MCF 10A (cell line): ENCODE results near the gene STAMBP. TPM values are rescaled to one million over a fixed set of nuclear protein-coding genes. Genes with fewer than 3 reads are reported as not detected.

Experiments used
- BruUV-seq: library from RNA; stranded (reverse); fragments of 400-500 nt; replicated peaks from 2 replicates; lab custom pipeline; 2021; lab: Mats Ljungman, UMichigan
- CTCF ChIA-PET: fragments of 300-600 bp; sonication (Branson Sonifier 250); formaldehyde crosslinking; extraction: SDS; loops from one replicate; lab custom pipeline; 2021; ENCODE audit warnings: antibody characterized with exemption, inconsistent platforms; lab: Yijun Ruan, JAX
- POLR2A ChIA-PET: fragments of 300-600, 350-650 bp; sonication (Branson Sonifier 250); formaldehyde crosslinking; extraction: SDS; loops from one replicate; lab custom pipeline; 2020; ENCODE audit warnings: antibody characterized with exemption, inconsistent platforms; lab: Yijun Ruan, JAX
- DNase-seq: peaks from one replicate; pipeline ENCODE4 v3.0.0-alpha.2; 2018; ENCODE audit not compliant: unreplicated experiment
- H3K27ac Mint-ChIP-seq: one replicate; pipeline ENCODE4 v1.8.0; 2022; ENCODE audit warnings: mild to moderate bottlenecking, low read depth, mixed read lengths; ENCODE audit not compliant: unreplicated experiment
- H3K27me3 Mint-ChIP-seq: one replicate; pipeline ENCODE4 v1.8.0; 2022; ENCODE audit warnings: mixed read lengths; ENCODE audit not compliant: insufficient read depth, unreplicated experiment
- H3K36me3 Mint-ChIP-seq: one replicate; pipeline ENCODE4 v1.8.0; 2022; ENCODE audit warnings: mild to moderate bottlenecking, moderate library complexity, mixed read lengths; ENCODE audit not compliant: insufficient read depth, unreplicated experiment
- H3K4me1 Mint-ChIP-seq: one replicate; pipeline ENCODE4 v1.8.0; 2022; ENCODE audit warnings: mixed read lengths; ENCODE audit not compliant: insufficient read depth, unreplicated experiment
- H3K4me3 Mint-ChIP-seq: one replicate; pipeline ENCODE4 v1.8.0; 2022; ENCODE audit warnings: mild to moderate bottlenecking, moderate library complexity, mixed read lengths; ENCODE audit not compliant: unreplicated experiment
- H3K9me3 Mint-ChIP-seq: one replicate; pipeline ENCODE4 v1.8.0; 2022; ENCODE audit warnings: mixed read lengths; ENCODE audit not compliant: unreplicated experiment
- CTCF ChIP-seq: fragments of 200-600 bp; IDR thresholded peaks from one replicate; pipeline ENCODE4 v1.8.0; 2022; ENCODE audit warnings: antibody characterized with exemption, mild to moderate bottlenecking; ENCODE audit not compliant: unreplicated experiment
- intact Hi-C: fragments of 100-400 bp; cut with micrococcal nuclease; formaldehyde crosslinking; loops from 2 replicates; pipeline ENCODE4 v1.14.1; 2022
- total RNA-seq: library from RNA; stranded (reverse); gene quantifications from 2 replicates; pipeline ENCODE4 v1.2.3, GENCODE V29; 2022

STAMBP gene
- total RNA-seq, 1 experiment from 2014 or later = 66.3 TPM

GRCh38 chr2:73904952-73905351 lies 76.2 kb downstream of the STAMBP start:
- POLR2A ChIA-PET = no interaction called here
- no peaks in the 10 kb centered on the region for H3K36me3 Mint-ChIP-seq
- intact Hi-C loops = no loop called here

GRCh38 chr2:73906847-73907505 lies 78.2 kb downstream of the STAMBP start:
- H3K4me1 Mint-ChIP-seq = no peaks in the 10 kb centered on the region
- H3K36me3 Mint-ChIP-seq = no peaks in the 10 kb centered on the region
- no peak for TF ChIP-seq CTCF
- ChIA-PET CTCF (interaction anchor here (0.6 kb wide), 1 partner anchor 10 kb away, joined by 3 read pairs; no protein-coding TSS in a partner anchor), POLR2A (interaction anchor here (1.2 kb wide), 1 partner anchor 20 kb away, joined by 5 read pairs; the partner anchor contains the start of gene DGUOK)
- intact Hi-C loops = no loop called here
- H3K9me3 Mint-ChIP-seq = no peaks in the 10 kb centered on the region
- BruUV-seq = no TSS peak
- H3K27ac Mint-ChIP-seq = no peak overlapping the region
- no peak overlapping the region for H3K4me3 Mint-ChIP-seq
- DNase-seq = no peak
- H3K27me3 Mint-ChIP-seq = no peaks in the 10 kb centered on the region

More at GRCh38 chr2:73904952-73905351, 76.2 kb downstream of the STAMBP start:
- Mint-ChIP-seq H3K4me1 (no peaks in the 10 kb centered on the region), H3K4me3 (no peak overlapping the region), H3K9me3 (no peaks in the 10 kb centered on the region), H3K27ac (no peak overlapping the region), H3K27me3 (no peaks in the 10 kb centered on the region)
- BruUV-seq = no TSS peak
- TF ChIP-seq CTCF = no peak
- CTCF ChIA-PET = no interaction called here
- no peak for DNase-seq

GRCh38 chr2:73907840-73908452 lies 79.2 kb downstream of the STAMBP start:
- ChIA-PET CTCF (interaction anchor here (0.6 to 0.7 kb wide), 2 partner anchors 9 to 83 kb away, joined by 3 read pairs; no protein-coding TSS in a partner anchor), POLR2A (interaction anchor here (1.2 kb wide), 1 partner anchor 19 kb away, joined by 5 read pairs; the partner anchor contains the start of gene DGUOK)
- no peak overlapping the region for H3K27ac Mint-ChIP-seq
- no peak for TF ChIP-seq CTCF
- H3K4me3 Mint-ChIP-seq = no peak overlapping the region
- H3K9me3 Mint-ChIP-seq = no peaks in the 10 kb centered on the region
- DNase-seq = peak; percentile 57
- no peaks in the 10 kb centered on the region for H3K27me3 Mint-ChIP-seq
- BruUV-seq = no TSS peak
- H3K4me1 Mint-ChIP-seq = no peaks in the 10 kb centered on the region
- intact Hi-C loops = no loop called here
- H3K36me3 Mint-ChIP-seq = no peaks in the 10 kb centered on the region
